Mucosa of stomach (tissue), 1 donor: Measurements from ENCODE around the gene ACSBG1.

ENCODE experiments used
- H3K27me3 ChIP-seq: one replicate; pipeline ENCODE4 v1.7.0; 2013; ENCODE audit warnings: mild to moderate bottlenecking, low read length; ENCODE audit not compliant: control insufficient read depth, insufficient read depth
- H3K36me3 ChIP-seq: one replicate; pipeline ENCODE4 v1.7.0; 2013; ENCODE audit warnings: low read length; ENCODE audit not compliant: control insufficient read depth, insufficient read depth
- H3K4me1 ChIP-seq: one replicate; pipeline ENCODE4 v1.7.0; 2013; ENCODE audit warnings: mild to moderate bottlenecking, low read length; ENCODE audit not compliant: control insufficient read depth, insufficient read depth
- H3K4me3 ChIP-seq: one replicate; pipeline ENCODE4 v1.7.0; 2013; ENCODE audit warnings: low read length
- H3K9ac ChIP-seq: one replicate; pipeline ENCODE4 v1.7.0; 2013; ENCODE audit warnings: mild to moderate bottlenecking, low read length, moderate library complexity
- H3K9me3 ChIP-seq: one replicate; pipeline ENCODE4 v1.7.0; 2013; ENCODE audit warnings: mild to moderate bottlenecking, low read length, moderate library complexity; ENCODE audit not compliant: control insufficient read depth
- donor health status: Pancreatic carcinoma.

Gene ACSBG1, protein sequence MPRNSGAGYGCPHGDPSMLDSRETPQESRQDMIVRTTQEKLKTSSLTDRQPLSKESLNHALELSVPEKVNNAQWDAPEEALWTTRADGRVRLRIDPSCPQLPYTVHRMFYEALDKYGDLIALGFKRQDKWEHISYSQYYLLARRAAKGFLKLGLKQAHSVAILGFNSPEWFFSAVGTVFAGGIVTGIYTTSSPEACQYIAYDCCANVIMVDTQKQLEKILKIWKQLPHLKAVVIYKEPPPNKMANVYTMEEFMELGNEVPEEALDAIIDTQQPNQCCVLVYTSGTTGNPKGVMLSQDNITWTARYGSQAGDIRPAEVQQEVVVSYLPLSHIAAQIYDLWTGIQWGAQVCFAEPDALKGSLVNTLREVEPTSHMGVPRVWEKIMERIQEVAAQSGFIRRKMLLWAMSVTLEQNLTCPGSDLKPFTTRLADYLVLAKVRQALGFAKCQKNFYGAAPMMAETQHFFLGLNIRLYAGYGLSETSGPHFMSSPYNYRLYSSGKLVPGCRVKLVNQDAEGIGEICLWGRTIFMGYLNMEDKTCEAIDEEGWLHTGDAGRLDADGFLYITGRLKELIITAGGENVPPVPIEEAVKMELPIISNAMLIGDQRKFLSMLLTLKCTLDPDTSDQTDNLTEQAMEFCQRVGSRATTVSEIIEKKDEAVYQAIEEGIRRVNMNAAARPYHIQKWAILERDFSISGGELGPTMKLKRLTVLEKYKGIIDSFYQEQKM

DNA sequence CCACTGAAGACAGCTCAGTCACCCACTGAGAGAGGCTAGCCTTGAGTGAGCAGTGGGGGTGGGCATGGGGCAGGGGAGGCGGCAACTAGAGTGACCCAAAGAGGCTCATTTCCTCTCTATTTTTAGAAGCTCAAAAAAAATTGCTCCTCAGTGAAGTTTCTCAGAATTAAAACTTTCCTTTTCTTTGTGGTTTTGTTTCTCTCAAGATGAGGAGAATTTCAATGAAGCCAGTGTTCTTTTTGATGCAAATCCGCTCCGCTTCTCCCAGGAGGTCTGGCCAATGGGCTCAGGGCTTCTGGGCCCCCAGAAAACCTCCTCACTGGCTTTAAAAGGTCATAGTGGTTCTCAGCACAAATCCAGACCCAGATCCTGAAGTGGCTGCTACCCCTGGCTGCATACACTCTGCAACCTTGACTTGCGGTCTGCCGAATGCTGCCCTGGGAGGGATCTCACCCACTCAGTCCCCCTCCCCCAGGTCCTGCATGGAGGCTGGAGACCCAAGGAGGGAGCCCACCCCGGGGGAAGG is at the start of gene ACSBG1:
Gene ACSBG1 (minus strand): TSS at position 51 of the 526 bp plus-strand sequence. CDS start 64 bp downstream, outside the sequence.
- Histone ChIP-seq H3K9me3 (no peaks in the 10 kb centered on the region), H3K36me3 (no peaks in the 10 kb centered on the region), H3K9ac (no peak within 1 kb of the TSS), H3K4me1 (no peaks in the 10 kb centered on the region), H3K4me3 (no peak within 1 kb of the TSS), H3K27me3 (peaks cover 8% of the 10 kb centered on the region)

DNA sequence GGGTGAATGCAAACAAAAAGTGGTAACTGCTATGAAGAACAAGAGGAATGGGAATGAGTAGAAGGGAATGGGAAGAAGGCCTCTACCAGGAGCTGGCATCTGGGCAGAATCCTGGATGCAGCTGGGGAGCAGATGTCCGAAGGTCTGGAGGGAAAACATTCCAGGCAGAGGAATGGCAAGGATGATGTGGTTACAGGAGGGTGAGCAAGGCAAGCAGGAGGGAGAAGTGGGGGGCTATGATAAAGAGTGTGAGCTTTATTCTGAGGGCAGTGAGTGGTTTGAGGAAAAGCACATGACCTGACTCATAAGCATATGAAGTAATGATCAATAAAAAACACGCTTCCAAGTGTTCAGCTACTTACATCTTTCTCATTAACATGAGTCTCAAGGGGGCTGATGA is 48.0 kb upstream of the ACSBG1 start:
- no peaks in the 10 kb centered on the region for H3K9me3 ChIP-seq
- no peak overlapping the region for H3K9ac ChIP-seq
- H3K4me3 ChIP-seq: no peak overlapping the region
- no peaks in the 10 kb centered on the region for H3K27me3 ChIP-seq
- H3K4me1 ChIP-seq: no peaks in the 10 kb centered on the region
- peaks cover 6% of the 10 kb centered on the region for H3K36me3 ChIP-seq

- H3K27me3 ChIP-seq: no peaks in the 10 kb centered on the region
- H3K9me3 ChIP-seq: no peaks in the 10 kb centered on the region
- no peaks in the 10 kb centered on the region for H3K4me1 ChIP-seq
- H3K9ac ChIP-seq: no peak overlapping the region
- peaks cover 3% of the 10 kb centered on the region for H3K36me3 ChIP-seq
- no peak overlapping the region for H3K4me3 ChIP-seq
These were observed 46.1 kb upstream of the ACSBG1 start for GRCh38 chr15:78280319-78281072.

DNA sequence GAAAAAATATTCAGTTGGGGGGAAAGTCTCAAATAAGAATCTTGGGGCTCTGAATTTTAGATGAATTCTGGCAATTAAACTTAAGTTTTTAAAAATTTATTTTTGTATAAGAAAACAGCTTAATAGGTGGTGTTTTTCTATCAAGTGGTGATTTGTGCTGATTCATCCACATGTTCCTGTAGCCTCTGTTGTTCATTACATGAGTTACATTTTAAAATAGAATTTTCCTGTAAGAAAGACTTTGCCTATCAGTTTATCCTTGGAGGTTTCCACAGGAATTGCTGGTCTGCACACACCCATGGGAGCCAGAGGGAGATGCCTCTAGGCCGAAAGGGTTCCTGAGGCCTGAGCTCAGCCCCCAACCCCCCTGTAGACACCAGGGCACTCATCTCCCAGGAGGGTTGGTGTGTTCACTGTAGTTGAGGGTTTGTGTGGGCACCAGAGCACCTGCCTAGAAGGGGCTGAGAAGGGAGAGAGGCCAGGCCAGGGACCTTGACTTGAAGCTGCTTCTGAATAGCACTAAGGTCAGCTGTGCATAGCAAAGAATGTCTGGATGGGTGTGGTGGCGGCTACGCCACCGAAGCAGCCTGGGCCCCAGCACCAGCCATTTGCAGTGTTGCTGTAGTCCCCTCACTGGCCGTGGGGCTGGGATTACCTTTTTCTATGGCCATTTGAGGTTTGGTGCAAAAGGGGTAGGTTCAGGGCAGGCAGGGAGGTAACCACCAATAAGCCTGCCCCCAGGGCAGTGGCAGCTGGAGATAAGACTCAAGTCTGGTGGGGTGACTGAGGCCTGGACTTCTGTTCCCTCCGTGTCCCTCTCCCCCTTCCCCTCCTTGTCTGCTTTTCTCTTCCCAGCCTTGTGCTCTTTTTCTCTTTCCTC is 41.9 kb upstream of the ACSBG1 start:
- H3K9me3 ChIP-seq: no peaks in the 10 kb centered on the region
- no peak overlapping the region for H3K9ac ChIP-seq
- peaks cover 12% of the 10 kb centered on the region for H3K36me3 ChIP-seq
- H3K27me3 ChIP-seq: no peaks in the 10 kb centered on the region
- H3K4me1 ChIP-seq: no peaks in the 10 kb centered on the region
- H3K4me3 ChIP-seq: no peak overlapping the region

DNA sequence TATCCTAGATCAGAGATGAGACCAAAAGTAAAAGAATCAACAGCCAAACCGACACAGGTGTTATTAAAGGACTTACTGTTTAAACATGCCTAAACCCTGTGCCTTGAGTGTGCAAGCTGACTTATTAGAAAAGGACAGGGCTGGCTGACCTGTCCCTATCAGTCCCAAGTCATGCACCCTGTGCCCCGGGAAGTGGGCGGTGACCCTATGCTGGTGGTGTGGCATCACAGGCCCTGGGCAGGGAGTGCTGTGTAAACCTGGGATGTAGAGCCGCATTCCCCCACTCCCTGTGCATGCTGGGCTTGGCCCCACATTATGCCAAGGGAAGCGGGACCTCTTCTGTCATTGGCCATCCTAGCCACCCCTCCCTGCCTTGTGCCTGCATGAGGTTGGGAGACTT is 40.6 kb upstream of the ACSBG1 start:
- Histone ChIP-seq H3K4me3 (no peak overlapping the region), H3K9me3 (no peaks in the 10 kb centered on the region), H3K4me1 (no peaks in the 10 kb centered on the region), H3K9ac (no peak overlapping the region), H3K27me3 (no peaks in the 10 kb centered on the region), H3K36me3 (peaks cover 12% of the 10 kb centered on the region)

DNA sequence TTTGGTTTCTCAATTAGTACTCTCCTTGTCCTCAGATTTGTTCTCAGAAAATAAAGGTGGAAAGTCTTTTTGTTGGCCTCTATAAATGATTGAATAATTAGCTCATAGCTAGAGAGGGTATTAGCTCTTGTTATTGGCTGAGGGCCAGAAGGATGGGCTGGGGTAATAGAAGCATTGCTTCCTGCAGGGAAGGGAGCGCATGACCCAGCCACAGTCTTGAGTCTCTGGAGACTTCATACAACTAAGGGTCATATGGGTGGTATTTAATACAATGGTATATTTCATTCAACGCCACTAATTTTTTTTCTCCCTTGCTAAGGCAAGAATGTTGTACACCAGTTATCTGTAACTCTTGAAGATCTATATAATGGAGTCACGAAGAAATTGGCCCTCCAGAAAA is 38.4 kb upstream of the ACSBG1 start:
- Histone ChIP-seq H3K27me3 (no peaks in the 10 kb centered on the region), H3K4me1 (no peaks in the 10 kb centered on the region), H3K9ac (no peak overlapping the region), H3K36me3 (peaks cover 9% of the 10 kb centered on the region), H3K9me3 (no peaks in the 10 kb centered on the region), H3K4me3 (no peak overlapping the region)

- H3K9me3 ChIP-seq: no peaks in the 10 kb centered on the region
- H3K4me3 ChIP-seq: no peak overlapping the region
- no peak overlapping the region for H3K9ac ChIP-seq
- H3K4me1 ChIP-seq: no peaks in the 10 kb centered on the region
- H3K27me3 ChIP-seq: no peaks in the 10 kb centered on the region
- H3K36me3 ChIP-seq: peaks cover 9% of the 10 kb centered on the region
These were observed 38.0 kb upstream of the ACSBG1 start for GRCh38 chr15:78272316-78272715.

DNA sequence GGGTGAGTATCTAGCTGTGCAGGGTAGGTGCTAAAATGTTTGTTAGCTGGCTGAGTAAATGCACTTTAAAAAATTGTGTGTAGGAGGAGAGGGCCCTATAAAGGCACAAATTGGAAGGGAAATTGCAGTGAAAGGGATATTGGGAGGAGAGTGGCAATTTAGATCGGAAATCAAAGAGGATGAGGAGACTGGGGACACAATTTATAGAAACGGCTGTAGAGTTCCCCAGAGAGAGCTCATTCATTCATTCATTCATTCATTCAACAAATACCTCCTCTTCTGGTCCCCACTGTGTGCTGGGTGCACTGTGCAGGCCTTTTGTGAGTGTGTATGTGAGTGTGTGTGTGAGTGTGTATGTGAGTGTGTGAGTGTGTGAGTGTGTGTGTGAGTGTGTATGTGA is 32.4 kb upstream of the ACSBG1 start:
- H3K9ac ChIP-seq: no peak overlapping the region
- peaks cover 20% of the 10 kb centered on the region for H3K4me1 ChIP-seq
- H3K36me3 ChIP-seq: no peaks in the 10 kb centered on the region
- no peaks in the 10 kb centered on the region for H3K9me3 ChIP-seq
- no peaks in the 10 kb centered on the region for H3K27me3 ChIP-seq
- H3K4me3 ChIP-seq: no peak overlapping the region

DNA sequence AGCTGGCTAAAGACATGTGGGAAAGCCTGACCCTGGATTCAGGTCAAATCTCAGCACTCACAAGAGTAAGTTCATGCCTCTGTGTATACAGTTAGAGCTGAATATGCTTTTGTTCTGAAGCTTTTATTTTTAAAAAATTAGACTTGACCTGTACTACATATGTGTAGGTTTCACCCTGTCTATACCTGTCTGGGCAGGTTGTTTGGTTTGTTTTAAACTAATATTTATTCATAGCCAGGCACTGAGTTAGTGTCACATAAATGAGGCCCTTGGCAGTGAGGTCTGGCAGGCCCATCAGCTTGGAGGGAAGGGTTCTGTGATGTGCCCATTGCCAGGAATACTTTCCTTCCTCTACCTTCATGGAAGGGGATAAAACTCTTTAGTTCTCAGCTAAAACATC is 31.9 kb upstream of the ACSBG1 start:
- H3K9ac ChIP-seq: peak overlapping the region; percentile 23
- no peak overlapping the region for H3K4me3 ChIP-seq
- no peaks in the 10 kb centered on the region for H3K27me3 ChIP-seq
- peaks cover 20% of the 10 kb centered on the region for H3K4me1 ChIP-seq
- no peaks in the 10 kb centered on the region for H3K9me3 ChIP-seq
- H3K36me3 ChIP-seq: no peaks in the 10 kb centered on the region

DNA sequence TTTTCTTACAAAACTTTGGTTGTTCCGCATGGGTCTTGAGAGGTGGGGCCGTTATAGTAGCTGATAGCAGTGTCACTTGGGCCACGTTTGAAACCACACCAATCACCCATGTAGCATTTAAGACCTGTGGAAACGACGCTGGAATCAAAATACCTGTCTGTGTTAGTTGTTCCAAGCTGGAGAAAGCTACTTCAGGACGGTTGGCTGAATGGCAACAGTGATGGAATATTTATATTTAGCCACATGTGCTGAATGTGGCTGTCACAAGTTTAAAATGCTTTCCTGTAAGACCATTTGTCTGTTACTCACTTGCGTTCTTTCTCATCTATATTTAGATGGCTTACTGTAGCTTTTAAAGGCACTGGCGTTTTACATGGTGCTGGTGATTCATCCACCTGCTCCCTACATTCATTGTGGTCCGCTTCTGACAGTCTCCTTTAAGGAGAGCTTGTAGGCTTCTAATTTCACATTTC is 31.4 kb upstream of the ACSBG1 start:
- H3K4me3 ChIP-seq: no peak overlapping the region
- no peaks in the 10 kb centered on the region for H3K9me3 ChIP-seq
- no peaks in the 10 kb centered on the region for H3K27me3 ChIP-seq
- H3K9ac ChIP-seq: peak overlapping the region; percentile 23
- H3K36me3 ChIP-seq: no peaks in the 10 kb centered on the region
- peaks cover 20% of the 10 kb centered on the region for H3K4me1 ChIP-seq

DNA sequence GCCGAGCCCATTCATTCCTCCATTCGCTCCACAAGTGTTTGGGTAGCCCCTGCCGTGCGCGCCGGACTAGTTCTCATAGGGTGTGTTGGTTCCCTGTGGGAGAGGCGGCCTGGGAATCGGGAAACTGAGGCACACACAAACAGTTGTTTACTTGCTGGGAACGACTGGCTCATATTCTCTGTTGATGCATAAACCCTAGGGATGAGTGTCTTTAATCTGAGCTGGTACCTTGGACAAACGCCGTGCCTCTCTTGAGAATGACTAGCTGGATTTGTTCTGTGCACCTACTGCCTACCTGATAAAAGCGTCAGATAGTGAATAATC is 30.7 kb upstream of the ACSBG1 start:
- Histone ChIP-seq H3K4me1 (peaks cover 20% of the 10 kb centered on the region), H3K9me3 (no peaks in the 10 kb centered on the region), H3K27me3 (no peaks in the 10 kb centered on the region), H3K9ac (peak overlapping the region; percentile 81), H3K36me3 (no peaks in the 10 kb centered on the region), H3K4me3 (peak overlapping the region; percentile 68)
